ENCODE data around the gene SERPINA9. TPM values are rescaled to one million over a fixed set of nuclear protein-coding genes. Genes with fewer than 3 reads are reported as not detected.
"Not testable (repeated sequence)": the region's sequence is repeated elsewhere in the genome, so short reads cannot be mapped to it uniquely, and the experiment has no call there.

Gene SERPINA9, protein sequence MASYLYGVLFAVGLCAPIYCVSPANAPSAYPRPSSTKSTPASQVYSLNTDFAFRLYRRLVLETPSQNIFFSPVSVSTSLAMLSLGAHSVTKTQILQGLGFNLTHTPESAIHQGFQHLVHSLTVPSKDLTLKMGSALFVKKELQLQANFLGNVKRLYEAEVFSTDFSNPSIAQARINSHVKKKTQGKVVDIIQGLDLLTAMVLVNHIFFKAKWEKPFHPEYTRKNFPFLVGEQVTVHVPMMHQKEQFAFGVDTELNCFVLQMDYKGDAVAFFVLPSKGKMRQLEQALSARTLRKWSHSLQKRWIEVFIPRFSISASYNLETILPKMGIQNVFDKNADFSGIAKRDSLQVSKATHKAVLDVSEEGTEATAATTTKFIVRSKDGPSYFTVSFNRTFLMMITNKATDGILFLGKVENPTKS
- not detected in 2 replicates for total RNA-seq (2014; rRNA removed; shearing (Covaris generic))

- DNase-seq (ENCODE audit: low spot score) = no peak
These were observed at the start of gene SERPINA9 for GRCh38 chr14:94476023-94476422. Gene SERPINA9 (minus strand): TSS chr14:94476197. CDS start chr14:94469840, 6,357 bp downstream.

DNA sequence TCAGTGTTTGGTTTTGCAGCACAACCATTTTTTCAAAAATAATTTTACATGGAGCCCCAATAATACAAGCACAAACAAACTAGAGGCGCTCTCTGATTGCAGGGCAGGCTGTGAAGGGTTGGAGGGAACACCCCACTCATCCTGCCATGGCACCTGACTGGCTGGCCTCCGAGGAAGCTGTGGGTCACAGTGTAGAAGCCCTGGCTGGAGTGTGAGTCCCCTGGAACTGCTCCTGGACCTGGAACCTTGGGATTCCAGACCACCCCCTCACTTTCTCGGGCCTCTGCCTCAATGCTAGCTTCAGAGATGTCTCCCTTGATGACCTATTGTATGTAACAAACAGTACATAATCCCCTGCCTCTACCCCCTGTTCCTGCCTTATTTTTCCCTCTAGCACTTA lies 48.1 kb upstream of the SERPINA9 start:
- no peak for DNase-seq (ENCODE audit: low spot score)

DNA sequence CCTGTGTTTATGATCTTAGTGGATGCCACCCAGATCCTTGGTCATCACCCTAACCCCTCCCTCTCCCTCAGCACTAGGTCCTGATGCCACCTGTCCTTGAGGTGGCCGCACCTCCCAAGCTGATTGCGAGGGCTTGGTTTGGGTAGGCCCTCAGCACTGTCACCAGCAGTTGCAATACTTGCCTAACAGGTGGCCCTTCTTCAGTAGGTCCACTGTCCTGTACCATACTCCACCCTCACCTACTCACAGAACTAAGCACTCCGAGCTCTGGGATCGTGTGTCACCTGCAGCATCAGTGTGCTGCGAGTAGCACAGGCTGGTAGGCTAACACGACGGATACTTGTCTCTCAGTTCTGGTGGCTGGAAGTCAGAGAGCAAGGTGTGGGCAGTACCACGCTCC lies 47.3 kb upstream of the SERPINA9 start:
- no peak for DNase-seq (ENCODE audit: low spot score)

DNA sequence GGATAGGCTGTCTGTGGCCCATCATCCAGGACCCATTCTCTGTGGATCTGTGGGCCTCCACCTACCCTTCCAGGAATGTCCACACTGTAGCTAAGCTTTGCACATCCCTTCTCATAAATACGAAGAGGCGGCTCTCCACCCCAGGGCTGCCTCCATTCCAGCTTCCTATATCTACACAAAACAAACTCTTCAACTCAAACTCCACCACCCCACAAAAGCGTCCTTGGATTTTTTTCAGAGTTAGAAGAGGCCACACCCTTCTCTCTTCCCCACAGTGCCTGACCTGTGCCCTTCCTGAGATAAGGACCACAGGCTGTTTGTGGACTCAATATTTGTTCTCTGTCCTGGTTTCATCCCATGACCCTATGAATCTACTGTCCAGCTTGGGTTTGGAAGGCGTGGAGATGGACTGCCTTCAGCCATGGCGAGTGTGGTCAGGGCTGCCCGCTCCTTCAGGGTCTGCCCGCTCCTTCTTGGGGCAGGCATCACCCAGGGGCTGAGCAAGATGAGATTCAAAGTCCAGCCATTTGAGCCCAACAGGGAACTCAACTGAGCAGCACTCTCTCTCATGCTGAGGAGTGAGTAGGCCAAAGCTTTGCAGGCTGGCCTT lies 46.2 kb upstream of the SERPINA9 start:
- no peak for DNase-seq (ENCODE audit: low spot score)

DNA sequence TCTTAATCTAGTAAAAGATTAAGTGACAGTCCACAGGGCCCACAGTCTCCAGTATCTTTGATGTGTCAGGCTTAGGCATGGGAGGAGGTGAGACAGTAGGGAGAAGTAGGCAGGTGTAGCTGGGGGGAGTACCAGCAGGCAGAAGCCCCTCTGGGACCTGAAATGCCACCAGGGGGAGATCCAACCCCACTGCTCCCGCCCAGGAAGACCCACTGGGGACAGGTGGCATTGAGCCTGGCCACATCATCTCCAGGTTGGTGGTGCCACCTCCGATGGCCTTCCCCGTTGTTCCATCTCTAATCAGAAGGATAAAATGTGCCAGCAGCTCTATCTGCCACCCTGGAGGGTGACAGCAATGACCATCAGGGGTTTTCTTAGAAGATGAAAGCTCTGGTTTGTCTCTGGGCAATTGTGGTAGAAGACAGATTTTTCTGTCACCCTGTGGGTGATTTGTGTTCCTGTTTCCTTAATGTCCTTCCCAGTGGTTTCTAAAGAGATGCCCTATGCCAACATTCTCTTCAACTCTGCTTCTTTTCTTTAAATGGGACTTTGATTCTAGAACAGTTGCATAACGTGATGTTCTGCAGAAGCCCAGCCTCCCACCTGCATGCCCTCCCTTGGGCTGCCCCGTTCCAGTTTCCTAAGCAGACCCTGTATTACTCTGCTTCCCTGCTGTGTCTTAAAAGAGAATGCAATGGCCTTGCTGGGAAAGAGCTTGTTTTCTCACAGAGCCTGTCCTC lies 45.5 kb upstream of the SERPINA9 start:
- no peak for DNase-seq (ENCODE audit: low spot score)

- DNase-seq (ENCODE audit: low spot score) = no peak
These were observed 41.8 kb upstream of the SERPINA9 start for GRCh38 chr14:94517641-94518257.

- DNase-seq (ENCODE audit: low spot score) = no peak
These were observed 41.2 kb upstream of the SERPINA9 start for GRCh38 chr14:94517248-94517640.

- DNase-seq (ENCODE audit: low spot score) = no peak
These were observed 39.9 kb upstream of the SERPINA9 start for GRCh38 chr14:94515856-94516255.

DNA sequence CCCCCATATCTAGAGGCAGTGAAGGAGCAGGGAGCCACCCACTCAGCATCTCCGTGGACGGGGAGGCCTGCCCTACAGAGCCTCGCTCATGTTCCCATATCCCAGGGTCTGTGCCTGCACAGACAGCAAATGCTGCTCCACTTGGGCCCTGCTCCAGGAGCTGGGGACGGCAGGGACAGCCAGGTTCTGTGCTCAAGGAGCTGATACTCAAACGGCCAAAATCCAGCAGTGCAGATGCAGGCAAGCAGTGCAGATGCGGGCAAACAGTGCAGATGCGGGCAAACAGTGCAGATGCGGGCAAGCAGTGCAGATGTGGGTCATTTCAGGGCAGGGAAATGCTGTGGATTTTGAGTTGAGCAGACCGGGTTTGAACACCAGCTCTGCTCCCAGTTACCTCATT lies 39.4 kb upstream of the SERPINA9 start:
- no peak for DNase-seq (ENCODE audit: low spot score)

- DNase-seq (ENCODE audit: low spot score) = no peak
These were observed 38.4 kb upstream of the SERPINA9 start for GRCh38 chr14:94514351-94514750.

GRCh38 chr14:94510481-94510880 lies 34.5 kb upstream of the SERPINA9 start:
- DNase-seq (ENCODE audit: low spot score) = not testable (repeated sequence)

DNA sequence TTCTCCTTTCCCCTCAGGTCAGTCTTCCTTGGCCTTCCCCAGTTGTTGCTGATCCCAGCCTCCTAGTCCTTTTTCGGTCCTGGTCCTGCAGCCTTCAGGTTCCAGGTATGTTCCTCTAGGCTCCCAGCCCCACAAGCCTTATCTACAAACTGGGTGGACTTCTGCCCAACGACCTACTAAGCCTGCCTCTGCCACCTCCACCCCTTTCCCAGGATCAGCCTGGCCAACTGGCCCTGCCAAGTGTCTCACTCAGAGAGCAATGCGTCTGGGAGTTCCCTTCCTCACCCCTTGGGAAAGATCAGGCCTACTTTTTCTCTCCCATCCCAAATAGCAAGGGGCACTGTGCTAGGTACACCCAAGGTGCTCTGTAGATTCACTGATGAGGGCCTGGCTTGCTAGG lies 33.4 kb upstream of the SERPINA9 start, which contains the start of gene SERPINA12:
Gene SERPINA12 (minus strand): TSS at position 114 of the 400 bp plus-strand sequence. CDS start 11,072 bp downstream, outside the sequence.
- DNase-seq (ENCODE audit: low spot score) = no peak

- DNase-seq (ENCODE audit: low spot score) = no peak
These were observed 29.6 kb upstream of the SERPINA9 start for GRCh38 chr14:94505641-94506040.

DNA sequence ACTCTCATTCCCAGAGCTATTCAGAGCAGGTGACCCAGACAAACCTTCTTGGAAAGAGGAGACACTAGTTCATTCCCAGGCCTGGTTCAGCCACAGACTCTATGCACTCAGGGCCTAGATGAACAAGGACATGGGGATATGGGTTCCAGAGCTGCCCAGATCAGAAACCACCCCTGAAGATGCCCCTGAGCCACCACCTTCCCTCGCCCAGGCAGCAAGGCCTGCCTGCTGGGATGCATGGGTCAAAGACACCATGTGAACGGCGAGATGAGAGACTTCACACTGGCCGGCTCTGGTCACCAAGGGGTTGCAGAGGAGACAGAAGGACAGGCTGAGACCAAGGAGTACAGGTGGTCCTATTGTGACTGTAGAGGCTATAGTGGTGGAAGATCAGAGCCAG lies 29.2 kb upstream of the SERPINA9 start:
- DNase-seq (ENCODE audit: low spot score) = no peak

DNA sequence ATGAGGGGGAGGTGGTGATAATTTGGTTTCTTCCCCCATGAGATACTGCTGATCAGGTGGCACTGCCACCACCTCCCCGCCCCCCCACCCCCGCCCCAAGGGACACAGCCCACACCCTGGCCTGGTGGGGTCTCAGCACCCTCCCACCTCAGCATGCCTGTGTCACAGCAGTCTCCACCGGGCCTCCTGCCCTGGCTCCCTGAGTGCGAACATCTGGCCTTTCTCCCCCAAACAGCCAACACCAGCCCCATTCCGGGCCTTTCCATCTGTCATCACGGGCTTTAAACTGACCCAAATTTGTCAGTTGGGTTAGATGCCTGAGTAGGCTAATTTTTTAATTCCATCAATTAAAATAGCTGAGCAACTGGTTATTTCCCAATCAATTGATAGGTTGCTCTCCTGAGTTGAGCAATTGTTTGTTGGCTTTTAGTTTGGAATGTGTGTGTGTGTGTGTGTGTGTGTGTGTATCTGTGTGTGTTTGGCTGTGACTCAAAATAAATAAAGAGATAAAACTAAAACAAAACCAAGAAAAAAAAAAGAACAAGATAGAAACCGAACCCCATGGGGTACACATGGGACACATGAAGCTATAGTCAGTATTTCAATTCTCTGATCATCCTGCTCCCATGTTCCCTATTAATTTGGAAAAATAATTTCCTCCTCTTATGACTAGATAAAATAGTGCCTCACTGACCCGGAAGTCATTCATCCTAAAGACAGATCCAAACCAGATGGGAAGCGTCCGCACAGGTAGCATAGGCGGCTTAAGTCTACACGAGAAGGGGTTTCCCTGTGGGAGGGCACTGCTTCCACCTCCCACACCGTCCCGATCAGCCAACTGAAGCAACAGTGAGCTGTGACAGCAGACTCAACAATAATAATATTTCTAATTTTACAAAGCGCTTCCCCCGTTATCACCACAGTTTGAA lies 25.9 kb upstream of the SERPINA9 start:
- no peak for DNase-seq (ENCODE audit: low spot score)

- DNase-seq (ENCODE audit: low spot score) = no peak
These were observed 24.3 kb upstream of the SERPINA9 start for GRCh38 chr14:94500264-94500663.

DNA sequence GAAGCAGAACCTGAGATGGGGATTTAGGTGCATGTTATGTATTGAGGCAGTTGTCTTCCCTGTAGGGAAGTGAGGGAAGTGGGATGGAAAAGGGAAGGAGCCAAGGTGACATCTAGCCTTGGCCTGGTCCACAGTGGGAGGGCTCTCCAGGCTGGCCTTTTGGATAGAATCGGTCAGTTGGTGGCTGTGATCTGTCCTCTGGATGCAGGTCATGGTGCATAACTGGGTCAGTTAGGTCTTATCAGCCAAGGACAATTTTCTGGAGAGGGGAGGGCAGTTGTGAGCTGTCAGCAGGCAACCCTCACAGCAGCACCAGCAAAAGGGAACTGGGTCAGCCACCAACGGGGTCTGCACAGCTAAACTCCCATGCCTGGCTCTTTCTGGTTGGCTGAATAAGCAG lies 23.7 kb upstream of the SERPINA9 start:
- DNase-seq (ENCODE audit: low spot score) = no peak

DNA sequence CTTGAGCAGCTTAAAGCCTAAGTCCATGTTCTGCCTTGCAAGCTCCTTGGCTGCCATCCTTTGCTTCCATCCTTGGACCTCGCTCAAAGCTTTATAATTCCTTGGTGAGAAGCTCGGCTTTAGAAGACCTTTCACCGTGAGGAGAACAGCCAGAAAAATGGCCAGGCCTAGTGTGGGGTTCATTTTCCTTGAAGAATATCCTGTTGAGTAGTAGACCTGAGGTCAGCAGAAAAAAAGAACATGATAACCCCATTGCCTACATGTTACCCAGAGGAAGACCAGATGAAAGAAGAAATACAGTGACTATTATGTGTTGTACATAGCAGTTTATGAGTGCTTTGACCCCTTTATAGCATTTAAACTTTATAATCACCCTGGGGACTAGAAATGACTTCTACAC lies 22.2 kb upstream of the SERPINA9 start:
- no peak for DNase-seq (ENCODE audit: low spot score)

DNA sequence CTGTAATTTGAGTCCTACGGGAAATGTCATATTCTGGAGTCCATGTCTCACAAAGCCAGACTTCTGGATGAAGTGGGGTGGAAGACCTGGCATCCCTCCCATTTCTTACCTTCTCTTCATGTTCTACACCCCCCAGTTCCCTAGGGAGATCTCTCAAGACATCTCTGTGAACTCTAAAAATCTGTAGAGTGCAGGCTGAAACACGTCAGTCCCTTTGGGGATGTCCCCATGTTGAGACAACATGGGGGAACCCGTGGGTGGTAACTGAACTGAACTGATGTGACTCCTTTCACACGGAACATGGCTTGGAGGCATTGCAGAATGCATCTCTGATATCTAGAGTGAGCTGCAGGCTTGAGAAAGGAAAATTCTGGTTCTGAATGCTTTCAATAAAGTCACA lies 18.1 kb upstream of the SERPINA9 start:
- DNase-seq (ENCODE audit: low spot score) = no peak

- DNase-seq (ENCODE audit: low spot score) = no peak
These were observed 15.5 kb upstream of the SERPINA9 start for GRCh38 chr14:94491511-94491910.

GRCh38 chr14:94489336-94489735 lies 13.3 kb upstream of the SERPINA9 start:
- no peak for DNase-seq (ENCODE audit: low spot score)
